Neural progenitor cell (in vitro differentiated cells): ENCODE results near the gene LARGE1.

Source experiments
- CTCF ChIP-seq: fragments of 200-600 bp; sonication (generic); IDR thresholded peaks from 2 replicates; pipeline ENCODE4 v1.5.1; 2017; ENCODE audit warnings: antibody characterized with exemption, mild to moderate bottlenecking
- EZH2 ChIP-seq: fragments of 200-600 bp; sonication (generic); IDR thresholded peaks from 2 replicates; pipeline ENCODE4 v1.6.1; 2017; ENCODE audit warnings: antibody characterized with exemption, mild to moderate bottlenecking, moderate library complexity
- EZH2phosphoT487 ChIP-seq: fragments of 200-600 bp; sonication (generic); IDR thresholded peaks from 2 replicates; pipeline ENCODE4 v1.6.1; 2017; ENCODE audit warnings: antibody characterized with exemption

GRCh38 chr22:33658775-33659174 is 261.5 kb downstream of the LARGE1 start:
- TF ChIP-seq CTCF, result no peak
- no peak for TF ChIP-seq EZH2
- no peak for TF ChIP-seq EZH2phosphoT487
